PC-3 (cell line): ENCODE data around the gene RBPJ.

Experiments
- CTCF ChIP-seq: fragments of 300-600 bp; sonication (generic); conservative IDR thresholded peaks from 2 replicates; pipeline ENCODE4 v1.5.1; 2017; ENCODE audit warnings: antibody characterized with exemption, low read depth, mild to moderate bottlenecking, low read length
- EZH2phosphoT487 ChIP-seq: fragments of 300-600 bp; sonication (generic); IDR thresholded peaks from 2 replicates; pipeline ENCODE4 v1.6.1; 2018; ENCODE audit warnings: mild to moderate bottlenecking, antibody characterized with exemption, low read length, borderline replicate concordance

- TF ChIP-seq CTCF: no peak
- TF ChIP-seq EZH2phosphoT487: no peak
Observed at GRCh38 chr4:26474551-26474950, 153.7 kb downstream of the RBPJ start.
